K562 treated with DMSO at 1 percent for 48 hours (cell line): ENCODE data around the gene SSMEM1. TPM values are rescaled to one million over a fixed set of nuclear protein-coding genes. Genes with fewer than 3 reads are reported as not detected.

Experiments
- total RNA-seq: library from RNA; unstranded; fragments of 300-600 nt; gene quantifications from 2 replicates; pipeline ENCODE4 v1.2.3, GENCODE V29; 2022; ENCODE audit warnings: low replicate concordance; ENCODE audit errors: extremely low read depth

The SSMEM1 gene
- total RNA-seq = not detected in 2 replicates

GRCh38 chr7:130207642-130208041, at the start of gene SSMEM1:
TSS of gene SSMEM1 (plus strand) at chr7:130207860. CDS start at chr7:130207911, 51 bp downstream.

GRCh38 chr7:130205084-130205947, 2.3 kb upstream of the SSMEM1 start, which contains the start of gene TMEM209:
TSS of gene TMEM209 (minus strand) at chr7:130205406. CDS start at chr7:130205375, 31 bp downstream.

Other genes starting within 250 kb of the SSMEM1 start
- gene ZC3HC1, start 156.5 kb upstream of the SSMEM1 start, total RNA-seq = not detected in 2 replicates
- gene KLHDC10, start 137.3 kb upstream of the SSMEM1 start, total RNA-seq = not detected in 2 replicates
- gene TMEM209, start 2.5 kb upstream of the SSMEM1 start, total RNA-seq = not detected in 2 replicates
- gene CPA2, start 59.0 kb downstream of the SSMEM1 start, total RNA-seq = not detected in 2 replicates
- gene CPA4, start 85.3 kb downstream of the SSMEM1 start, total RNA-seq = not detected in 2 replicates
- not detected in 2 replicates for gene CPA5, start 137.0 kb downstream of the SSMEM1 start, total RNA-seq
- not detected in 2 replicates for gene CPA1, start 172.6 kb downstream of the SSMEM1 start, total RNA-seq
- not detected in 2 replicates for gene CEP41, start 233.2 kb downstream of the SSMEM1 start, total RNA-seq